HG02840 (cell line): ENCODE results near the gene TGFBR2.

Source experiments
- ATAC-seq: cut with Tn5 transposase; IDR thresholded peaks from one replicate; pipeline ENCODE4 v1.9.1; 2021; ENCODE audit warnings: mild to moderate bottlenecking, moderate library complexity, moderate number of reproducible peaks; ENCODE audit not compliant: unreplicated experiment, low FRiP score

Gene TGFBR2

GRCh38 chr3:30688776-30689641, 82.6 kb downstream of the TGFBR2 start:
- ATAC-seq, result no peak

GRCh38 chr3:30690199-30690598, 83.8 kb downstream of the TGFBR2 start:
- no peak for ATAC-seq

- no peak for ATAC-seq
Observed at GRCh38 chr3:30691249-30691880, 85.0 kb downstream of the TGFBR2 start.

DNA sequence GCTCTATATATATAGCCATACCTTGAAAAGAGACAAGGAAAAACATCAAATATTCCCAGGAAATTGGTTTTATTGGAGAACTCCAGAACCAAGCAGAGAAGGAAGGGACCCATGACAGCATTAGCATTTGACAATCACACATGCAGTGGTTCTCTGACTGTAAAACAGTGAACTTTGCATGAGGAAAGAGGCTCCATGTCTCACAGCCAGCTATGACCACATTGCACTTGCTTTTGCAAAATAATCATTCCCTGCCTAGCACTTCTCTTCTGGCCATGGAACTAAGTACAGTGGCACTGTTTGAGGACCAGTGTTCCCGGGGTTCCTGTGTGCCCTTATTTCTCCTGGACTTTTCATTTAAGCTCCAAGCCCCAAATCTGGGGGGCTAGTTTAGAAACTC, 85.5 kb downstream of the TGFBR2 start:
- no peak for ATAC-seq

DNA sequence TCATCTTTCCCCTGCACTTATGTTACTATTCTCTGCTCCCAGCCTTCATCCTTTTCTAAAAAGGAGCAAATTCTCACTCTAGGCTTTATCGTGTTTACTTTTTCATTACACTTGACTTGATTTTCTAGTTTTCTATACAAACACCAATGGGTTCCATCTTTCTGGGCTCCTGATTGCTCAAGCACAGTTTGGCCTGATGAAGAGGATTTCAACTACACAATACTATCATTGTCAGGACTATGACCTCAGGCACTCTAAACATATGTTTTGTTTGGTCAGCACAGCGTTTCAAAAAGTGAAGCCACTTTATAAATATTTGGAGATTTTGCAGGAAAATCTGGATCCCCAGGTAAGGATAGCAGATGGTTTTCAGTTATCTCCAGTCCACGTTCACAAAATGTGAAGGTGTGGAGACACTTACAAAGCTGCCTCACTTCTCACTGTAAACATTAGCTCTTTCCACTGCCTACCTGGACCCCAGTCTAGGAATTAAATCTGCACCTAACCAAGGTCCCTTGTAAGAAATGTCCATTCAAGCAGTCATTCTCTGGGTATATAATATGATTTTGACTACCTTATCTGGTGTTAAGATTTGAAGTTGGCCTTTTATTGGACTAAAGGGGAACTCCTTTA, 86.2 kb downstream of the TGFBR2 start:
- no peak for ATAC-seq

DNA sequence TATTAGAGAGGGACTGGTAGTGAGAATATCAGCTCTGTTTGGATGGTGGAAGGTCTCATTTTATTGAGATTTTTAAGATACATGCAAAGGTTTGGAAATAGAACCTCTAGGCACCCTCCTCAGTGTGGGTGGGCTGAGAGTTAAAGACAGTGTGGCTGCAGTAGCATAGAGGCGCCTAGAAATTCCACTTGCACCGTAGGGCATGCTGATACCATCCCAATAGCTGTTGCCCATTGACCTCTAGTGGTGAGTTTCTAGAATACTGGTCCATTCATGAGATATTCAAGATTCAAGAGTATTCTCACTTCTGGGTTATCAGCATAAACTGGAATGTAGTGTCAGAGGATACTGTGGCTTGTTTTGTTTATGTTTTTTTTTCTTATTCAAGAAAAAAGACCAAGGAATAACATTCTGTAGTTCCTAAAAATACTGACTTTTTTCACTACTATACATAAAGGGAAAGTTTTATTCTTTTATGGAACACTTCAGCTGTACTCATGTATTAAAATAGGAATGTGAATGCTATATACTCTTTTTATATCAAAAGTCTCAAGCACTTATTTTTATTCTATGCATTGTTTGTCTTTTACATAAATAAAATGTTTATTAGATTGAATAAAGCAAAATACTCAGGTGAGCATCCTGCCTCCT, 87.2 kb downstream of the TGFBR2 start:
- peak; percentile 86 for ATAC-seq

- ATAC-seq, result no peak
Observed at GRCh38 chr3:30694148-30694547, 87.7 kb downstream of the TGFBR2 start.

DNA sequence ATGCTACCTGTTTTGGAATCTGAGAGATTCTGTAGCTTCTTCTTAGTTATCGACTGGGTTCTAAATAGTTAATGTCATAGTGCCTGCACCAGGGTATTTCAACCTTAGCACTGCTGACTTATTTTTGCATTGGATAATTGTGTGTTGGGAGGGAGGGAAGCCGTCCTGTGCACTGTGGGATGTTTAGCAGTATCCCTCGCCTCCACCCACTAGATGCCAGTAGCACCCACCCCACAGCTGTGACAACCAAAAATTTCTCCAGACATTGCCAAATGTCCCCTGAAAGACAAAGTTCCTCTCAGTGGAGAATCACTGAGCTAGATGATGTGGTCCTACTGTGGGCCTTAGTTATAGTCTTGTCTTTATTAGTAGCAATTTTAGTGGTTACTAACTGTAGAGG, 88.3 kb downstream of the TGFBR2 start:
- ATAC-seq, result no peak

DNA sequence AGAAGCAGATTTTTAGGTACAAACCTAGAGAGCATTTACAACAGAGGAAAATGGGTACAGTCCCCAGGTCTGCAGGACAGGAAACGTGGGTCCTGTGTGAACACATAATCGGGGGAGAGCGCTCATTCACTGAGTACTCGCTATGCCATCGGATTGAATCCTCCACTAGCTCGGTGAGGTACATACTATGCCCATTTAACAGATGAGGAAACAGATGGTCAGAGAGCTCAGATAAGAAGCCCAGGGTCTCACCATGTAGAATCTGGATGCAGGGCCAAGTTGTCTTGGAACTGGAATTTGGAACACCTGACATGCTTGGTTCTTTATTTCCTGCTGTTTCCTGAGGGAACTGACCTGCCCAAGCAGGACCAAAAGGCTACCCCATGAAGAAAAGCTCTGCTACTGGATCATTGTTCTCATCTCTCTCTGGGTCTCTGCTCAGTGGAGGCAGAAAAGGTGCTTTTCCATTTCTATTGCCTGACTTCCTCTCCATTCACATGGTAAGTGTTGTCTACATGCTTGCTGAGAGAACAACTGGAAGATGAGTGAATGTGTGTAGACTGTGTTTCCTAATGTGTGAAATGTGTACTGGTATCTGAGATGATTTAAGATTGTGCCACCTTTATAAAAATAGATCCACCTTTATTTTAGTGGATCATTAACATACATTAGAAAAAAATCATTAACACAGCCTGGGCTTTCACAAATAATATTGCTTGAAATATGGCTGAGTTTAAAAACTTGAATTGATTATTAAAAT, 89.1 kb downstream of the TGFBR2 start:
- no peak for ATAC-seq

GRCh38 chr3:30696403-30696819, 90.0 kb downstream of the TGFBR2 start:
- no peak for ATAC-seq

DNA sequence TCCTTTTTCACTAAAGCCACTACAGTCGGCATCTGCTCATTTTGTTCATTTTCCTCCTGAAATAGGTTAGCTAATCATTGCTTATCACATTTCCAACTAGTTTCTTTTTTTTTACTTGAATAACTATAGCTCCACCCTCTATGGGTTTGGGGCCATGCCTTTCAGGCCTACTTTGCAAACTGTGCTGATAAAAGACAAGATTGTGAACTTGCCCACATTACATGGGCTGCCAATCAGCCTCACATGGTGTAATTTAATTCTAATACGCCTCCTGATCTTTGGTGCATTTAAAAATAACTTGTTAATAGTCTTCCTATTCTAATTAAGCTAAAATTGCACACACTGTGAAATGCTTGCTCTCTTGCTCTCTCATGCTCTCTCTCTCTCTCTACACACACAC, 90.5 kb downstream of the TGFBR2 start:
- no peak for ATAC-seq

- ATAC-seq, result no peak
Observed at GRCh38 chr3:30698549-30698948, 92.1 kb downstream of the TGFBR2 start.

DNA sequence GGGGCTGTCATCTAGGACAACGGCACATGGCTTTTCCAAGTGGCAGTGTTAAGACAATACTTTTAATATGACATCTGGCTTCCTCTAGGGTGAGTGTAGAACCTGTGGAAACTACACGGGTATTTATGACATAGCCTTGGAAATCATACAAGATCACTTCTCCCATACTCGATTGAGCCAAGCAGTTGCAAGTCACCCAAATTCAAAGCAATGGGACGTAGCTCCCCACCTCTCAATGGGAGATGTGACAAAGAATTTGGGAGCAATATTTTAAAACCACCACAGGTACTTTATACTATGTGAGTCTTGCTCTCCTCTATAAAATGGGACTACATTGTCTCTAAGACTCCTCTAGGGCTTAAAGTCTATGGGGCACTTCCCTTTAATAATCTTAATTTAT, 93.5 kb downstream of the TGFBR2 start:
- no peak for ATAC-seq

GRCh38 chr3:30700702-30701321, 94.4 kb downstream of the TGFBR2 start:
- no peak for ATAC-seq

DNA sequence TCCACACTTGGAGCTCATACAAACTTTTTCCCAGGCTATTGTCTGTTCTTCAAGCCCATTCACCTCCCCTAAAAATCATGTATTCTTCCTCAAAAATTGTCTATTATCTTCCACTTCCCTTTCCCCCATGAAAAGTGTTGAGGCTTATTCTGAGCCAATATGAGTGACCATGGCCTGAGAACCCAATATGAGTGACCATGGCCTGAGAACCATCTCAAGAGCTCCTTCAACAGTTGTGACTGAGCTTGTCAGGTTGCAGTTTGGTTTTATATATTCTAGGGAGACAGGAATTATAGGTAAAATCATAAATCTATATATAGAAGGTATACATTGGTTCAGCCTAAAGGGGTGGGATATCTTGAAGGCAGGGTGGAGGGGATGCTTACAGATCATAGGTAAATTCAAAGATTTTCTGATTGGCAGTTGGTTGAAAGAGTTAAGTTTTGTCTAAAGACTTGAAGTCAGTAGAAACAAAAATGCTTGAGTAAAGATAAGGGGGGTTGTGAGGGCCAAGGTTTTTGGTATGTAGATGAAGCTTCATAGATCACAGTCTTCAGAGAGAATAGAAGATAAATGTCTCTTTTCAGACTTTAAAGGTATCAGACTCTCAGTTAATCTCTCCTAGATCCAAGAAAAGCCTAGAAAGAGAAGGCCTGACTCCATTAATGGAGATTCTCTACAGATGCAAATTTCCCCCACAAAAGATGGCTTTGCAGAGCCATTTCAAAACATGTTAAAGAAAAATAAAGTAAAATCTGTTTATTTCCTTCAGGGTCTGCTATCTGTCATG, 95.8 kb downstream of the TGFBR2 start:
- ATAC-seq, result no peak

DNA sequence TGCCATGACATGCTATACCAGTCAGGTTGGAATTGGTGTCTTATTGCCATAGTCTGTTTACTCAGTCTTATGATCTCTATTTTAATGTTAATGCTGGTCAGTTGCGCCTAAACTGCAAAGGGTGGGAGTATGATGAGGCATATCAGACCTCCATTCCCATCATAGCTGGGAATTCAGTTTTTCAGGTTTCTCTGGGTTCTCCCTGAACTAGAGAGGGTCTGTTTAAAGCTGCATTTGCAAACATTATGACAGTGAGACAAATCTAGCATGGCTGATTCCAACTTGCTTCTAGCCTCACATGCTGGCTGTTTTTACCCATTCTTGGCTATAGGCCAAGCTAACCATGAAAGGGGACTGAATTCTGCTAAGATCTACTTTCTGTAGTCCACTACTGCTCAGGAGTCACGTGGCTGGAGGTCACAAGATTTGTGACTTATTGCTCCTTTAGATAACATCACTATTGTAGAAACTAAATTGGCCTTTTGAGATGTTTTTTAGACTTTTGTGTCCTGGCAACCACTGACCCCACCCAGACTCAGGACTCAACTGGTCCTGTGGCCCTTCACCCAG, 96.5 kb downstream of the TGFBR2 start:
- ATAC-seq, result no peak

DNA sequence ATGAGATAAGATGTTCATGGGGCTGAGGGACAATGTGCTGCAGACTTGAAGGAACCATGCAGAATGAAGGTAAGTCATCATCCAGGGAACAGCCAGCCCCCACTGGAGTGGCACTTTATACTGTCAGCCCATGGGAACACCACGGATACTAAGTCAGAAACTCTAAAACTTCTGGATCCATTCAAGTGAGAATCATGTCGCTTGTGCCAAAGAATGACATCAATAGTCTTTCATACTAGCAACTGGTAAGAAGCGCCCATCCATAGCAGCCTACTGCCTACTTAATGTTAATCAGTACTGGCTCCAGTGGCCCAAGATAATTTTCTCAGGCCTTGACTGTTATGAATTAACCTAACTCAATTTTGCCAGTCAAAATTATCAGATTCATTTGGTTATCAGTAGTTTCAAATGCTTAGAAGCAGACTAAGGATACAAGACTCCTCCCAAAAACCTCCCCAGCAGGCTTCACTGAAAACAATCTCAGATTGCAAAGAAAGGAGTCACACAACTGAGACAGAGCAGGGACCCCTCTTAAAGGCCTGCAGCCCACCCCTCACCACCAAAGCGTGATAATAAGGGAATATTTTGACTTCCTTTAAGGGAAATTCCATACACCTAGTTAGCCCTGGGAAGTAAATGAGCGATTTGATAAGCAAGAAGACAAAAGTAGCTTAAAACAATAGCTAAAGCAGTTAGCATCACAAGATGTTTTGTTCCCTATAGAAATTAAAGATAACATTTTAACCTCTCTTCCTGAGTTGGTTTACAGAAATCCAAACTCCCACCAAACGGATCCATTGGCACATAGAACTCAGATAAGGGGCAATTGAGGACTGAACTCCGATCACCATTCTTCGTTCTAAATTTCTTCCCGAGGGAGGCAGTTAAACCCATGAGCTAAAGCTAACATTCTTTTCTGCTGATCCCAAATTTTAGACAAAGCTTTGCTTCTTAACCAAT, 98.8 kb downstream of the TGFBR2 start:
- no peak for ATAC-seq

DNA sequence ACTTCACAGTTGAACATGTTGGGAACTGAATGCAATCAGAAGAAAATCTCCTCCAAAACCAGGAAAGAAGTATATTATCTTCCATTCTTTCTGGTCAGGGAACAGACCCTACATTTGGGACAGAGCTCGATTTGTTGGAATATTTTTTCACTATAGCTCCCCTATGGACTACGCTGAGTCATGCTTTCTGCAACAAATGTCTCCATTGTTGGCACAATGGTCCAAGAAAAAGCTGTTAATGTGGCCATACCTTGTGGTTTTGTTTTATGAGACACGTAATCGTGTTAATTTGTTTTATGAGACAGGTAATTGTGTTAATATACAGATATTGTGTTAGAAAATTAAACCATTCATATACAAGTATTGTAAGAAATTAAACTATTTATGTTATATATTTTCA, 101.4 kb downstream of the TGFBR2 start:
- no peak for ATAC-seq
